CD4-positive, alpha-beta T cell (primary cell): ENCODE results near the gene ACTR1A. TPM values are rescaled to one million over a fixed set of nuclear protein-coding genes. Genes with fewer than 3 reads are reported as not detected.

Source experiments
- ATAC-seq: fragments of 200-7000 bp; cut with Tn5 transposase; one replicate; pipeline ENCODE4 v1.10.0; 2022; ENCODE audit warnings: mild to moderate bottlenecking; ENCODE audit not compliant: poor library complexity
- CTCF ChIA-PET: fragments of 350-600 bp; sonication (Branson Sonifier 250); formaldehyde crosslinking; loops from one replicate; lab custom pipeline; 2021; ENCODE audit warnings: antibody characterized with exemption, inconsistent platforms; lab: Charles Lee
- POLR2A ChIA-PET: fragments of 350-600 bp; sonication (Branson Sonifier 250); formaldehyde crosslinking; loops from one replicate; lab custom pipeline; 2021; ENCODE audit warnings: antibody characterized with exemption, inconsistent platforms; lab: Charles Lee
- DNase-seq, 14 experiments: peaks; one replicate each; pipeline ENCODE4 v3.0.0-alpha.2; 2013 to 2020; ENCODE audit warnings: mixed read lengths in 2 of 14
- H3K27ac ChIP-seq, 2 donors: one replicate each; pipeline versions ENCODE4 v1.5.1 to v1.7.0; 2013; ENCODE audit warnings: low read length in 2 of 2, low read depth in 1 of 2, mild to moderate bottlenecking in 1 of 2
- H3K27me3 ChIP-seq, 2 experiments: 1 replicate in 1 of 2; 2 replicates in 1 of 2; pipeline versions ENCODE4 v1.6.1 to v1.7.0; 2013; ENCODE audit warnings: low read length in 2 of 2, control low read depth in 1 of 2, mild to moderate bottlenecking in 1 of 2, moderate library complexity in 1 of 2; ENCODE audit not compliant: insufficient read depth in 2 of 2, control insufficient read depth in 1 of 2
- H3K36me3 ChIP-seq: one replicate; pipeline ENCODE4 v1.6.1; 2013; ENCODE audit warnings: low read length, control low read depth; ENCODE audit not compliant: insufficient read depth
- H3K4me1 ChIP-seq: one replicate; pipeline ENCODE4 v1.6.1; 2013; ENCODE audit warnings: low read length, control low read depth; ENCODE audit not compliant: insufficient read depth
- H3K4me3 ChIP-seq: one replicate; pipeline ENCODE4 v1.5.1; 2013; ENCODE audit warnings: mild to moderate bottlenecking, low read length, moderate library complexity
- H3K9me3 ChIP-seq, 2 experiments: 1 replicate in 1 of 2; 2 replicates in 1 of 2; pipeline versions ENCODE4 v1.6.1 to v1.7.0; 2013; ENCODE audit warnings: low read length in 2 of 2, mild to moderate bottlenecking in 2 of 2, control low read depth in 1 of 2, moderate library complexity in 1 of 2; ENCODE audit not compliant: control insufficient read depth in 1 of 2, insufficient read depth in 1 of 2
- H3K27ac Mint-ChIP-seq: one replicate; pipeline ENCODE4 v1.8.0; 2020; ENCODE audit warnings: mixed read lengths
- H3K27me3 Mint-ChIP-seq: one replicate; pipeline ENCODE4 v1.8.0; 2021; ENCODE audit warnings: mixed read lengths
- H3K36me3 Mint-ChIP-seq: one replicate; pipeline ENCODE4 v1.8.0; 2021; ENCODE audit warnings: low read depth, mixed read lengths
- H3K4me1 Mint-ChIP-seq: one replicate; pipeline ENCODE4 v1.8.0; 2021; ENCODE audit warnings: low read depth, mixed read lengths
- H3K4me3 Mint-ChIP-seq: one replicate; pipeline ENCODE4 v1.8.0; 2020; ENCODE audit warnings: mild to moderate bottlenecking, mixed read lengths
- H3K9me3 Mint-ChIP-seq: one replicate; pipeline ENCODE4 v1.8.0; 2020; ENCODE audit warnings: mixed read lengths
- intact Hi-C, 2 experiments: fragments of 100-400 bp; cut with DNase I in 1 of 2; cut with micrococcal nuclease in 1 of 2; formaldehyde crosslinking; loops; one replicate each; pipeline versions ENCODE4 v1.15.1 to v1.9.0; 2023 to 2025; cut with DNase I, micrococcal nuclease
- total RNA-seq, 174 experiments: library from RNA in 2 of 174; stranded (reverse) in 2 of 174; gene quantifications; one replicate each; pipeline ENCODE4 v1.2.3 and lab custom pipeline; 2021 to 2026
- TF ChIP-seq, protein P1 (sequence below): fragments of 200-600 bp; IDR thresholded peaks from one replicate; pipeline ENCODE4 v1.8.0; 2022; ENCODE audit warnings: antibody characterized with exemption, mild to moderate bottlenecking

ACTR1A gene
- total RNA-seq, 2 experiments from 2014 or later: 43.3 to 46.3 TPM

DNA sequence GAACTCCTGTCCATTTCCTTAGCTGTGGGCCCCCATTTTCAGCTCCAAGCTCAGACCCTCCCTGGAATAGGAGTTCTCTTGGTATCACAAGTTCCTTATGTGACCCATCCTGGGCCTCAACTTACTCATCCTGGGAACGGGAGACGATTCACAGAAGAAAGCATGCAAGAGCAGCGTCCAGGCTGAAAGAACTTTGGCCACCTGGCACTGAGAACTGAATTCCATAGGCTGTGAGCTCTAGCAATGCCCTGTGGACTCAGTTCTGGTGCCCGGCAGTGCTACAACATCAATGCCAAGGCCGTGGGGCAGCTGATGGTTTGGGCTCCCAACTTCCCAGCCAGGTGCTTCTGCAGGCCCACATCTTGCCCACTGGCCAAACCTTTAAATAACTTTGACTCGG lies 66.2 kb downstream of the ACTR1A start:
- peak overlapping the region; percentile 64 for H3K4me3 ChIP-seq
- no peaks in the 10 kb centered on the region for H3K9me3 Mint-ChIP-seq
- no peak for DNase-seq
- TF ChIP-seq, protein P1, sequence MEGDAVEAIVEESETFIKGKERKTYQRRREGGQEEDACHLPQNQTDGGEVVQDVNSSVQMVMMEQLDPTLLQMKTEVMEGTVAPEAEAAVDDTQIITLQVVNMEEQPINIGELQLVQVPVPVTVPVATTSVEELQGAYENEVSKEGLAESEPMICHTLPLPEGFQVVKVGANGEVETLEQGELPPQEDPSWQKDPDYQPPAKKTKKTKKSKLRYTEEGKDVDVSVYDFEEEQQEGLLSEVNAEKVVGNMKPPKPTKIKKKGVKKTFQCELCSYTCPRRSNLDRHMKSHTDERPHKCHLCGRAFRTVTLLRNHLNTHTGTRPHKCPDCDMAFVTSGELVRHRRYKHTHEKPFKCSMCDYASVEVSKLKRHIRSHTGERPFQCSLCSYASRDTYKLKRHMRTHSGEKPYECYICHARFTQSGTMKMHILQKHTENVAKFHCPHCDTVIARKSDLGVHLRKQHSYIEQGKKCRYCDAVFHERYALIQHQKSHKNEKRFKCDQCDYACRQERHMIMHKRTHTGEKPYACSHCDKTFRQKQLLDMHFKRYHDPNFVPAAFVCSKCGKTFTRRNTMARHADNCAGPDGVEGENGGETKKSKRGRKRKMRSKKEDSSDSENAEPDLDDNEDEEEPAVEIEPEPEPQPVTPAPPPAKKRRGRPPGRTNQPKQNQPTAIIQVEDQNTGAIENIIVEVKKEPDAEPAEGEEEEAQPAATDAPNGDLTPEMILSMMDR: no peak
- peak overlapping the region; percentile 92 for H3K27ac Mint-ChIP-seq
- intact Hi-C loops: no loop called here
- ChIA-PET POLR2A (interaction anchor here (0.7 to 5.9 kb wide), 8 partner anchors 14 to 450 kb away, joined by 3 to 131 read pairs (median 4); partner anchors contain the start of genes ACTR1A, C10orf95, FBXL15 and NFKB2), CTCF (interaction anchor here (0.7 to 1.3 kb wide), 3 partner anchors 13 to 207 kb away, joined by 3 to 4 read pairs (median 4); no protein-coding TSS in a partner anchor)
- peak overlapping the region; percentile 85 for H3K4me3 Mint-ChIP-seq
- no peak for ATAC-seq
- no peaks in the 10 kb centered on the region for H3K27me3 ChIP-seq
- no peaks in the 10 kb centered on the region for H3K27me3 Mint-ChIP-seq
- H3K4me1 Mint-ChIP-seq: peaks cover 64% of the 10 kb centered on the region
- H3K9me3 ChIP-seq: no peaks in the 10 kb centered on the region
- H3K4me1 ChIP-seq: peaks cover 67% of the 10 kb centered on the region
- peak overlapping the region in 1 of 2 donors; percentile 33 for H3K27ac ChIP-seq
- no peaks in the 10 kb centered on the region for H3K36me3 ChIP-seq
- H3K36me3 Mint-ChIP-seq: peaks cover 10% of the 10 kb centered on the region

- CTCF ChIA-PET: interaction anchor here (0.6 to 1.3 kb wide), 4 partner anchors 13 to 306 kb away, joined by 3 to 4 read pairs (median 3); no protein-coding TSS in a partner anchor
- Histone ChIP-seq H3K27ac (peak overlapping the region; percentile 59 to 71), H3K27me3 (no peaks in the 10 kb centered on the region), H3K4me3 (peak overlapping the region; percentile 64), H3K36me3 (peaks cover 1% of the 10 kb centered on the region), H3K4me1 (peaks cover 68% of the 10 kb centered on the region), H3K9me3 (no peaks in the 10 kb centered on the region)
- DNase-seq: peak in 4 of 14 experiments; percentile 36 to 52 (median 42)
- H3K36me3 Mint-ChIP-seq: peaks cover 10% of the 10 kb centered on the region
- POLR2A ChIA-PET: interaction anchor here (1.3 to 5.9 kb wide), 6 partner anchors 15 to 69 kb away, joined by 3 to 131 read pairs (median 9); partner anchors contain the start of genes ACTR1A, C10orf95, FBXL15 and NFKB2
- H3K9me3 Mint-ChIP-seq: no peaks in the 10 kb centered on the region
- ATAC-seq: peak; percentile 7
- H3K4me1 Mint-ChIP-seq: peaks cover 64% of the 10 kb centered on the region
- H3K27me3 Mint-ChIP-seq: no peaks in the 10 kb centered on the region
- intact Hi-C loops: no loop called here
- TF ChIP-seq, protein P1: no peak
- H3K4me3 Mint-ChIP-seq: peak overlapping the region; percentile 85
- H3K27ac Mint-ChIP-seq: peak overlapping the region; percentile 92
These were observed 66.8 kb downstream of the ACTR1A start for GRCh38 chr10:102435529-102436233.

DNA sequence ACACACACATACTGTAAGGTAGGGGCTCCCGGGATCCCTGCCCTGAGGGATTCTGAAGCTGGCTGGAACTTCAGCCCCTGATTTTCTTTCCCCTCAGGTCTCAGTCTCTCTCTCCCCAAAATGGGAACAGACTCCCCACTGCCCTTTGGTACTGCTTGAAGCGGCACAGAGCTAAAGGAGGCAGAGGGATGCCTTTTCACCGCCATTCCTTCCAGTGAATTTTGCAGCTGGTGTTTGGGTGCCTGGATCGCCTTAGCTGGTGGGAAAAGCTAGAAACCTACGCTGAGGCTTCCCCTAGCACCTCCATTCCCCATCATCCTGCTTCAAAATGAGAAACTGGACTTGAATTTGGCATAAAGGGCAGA lies 67.4 kb downstream of the ACTR1A start:
- Histone ChIP-seq H3K27ac (peak overlapping the region; percentile 59 to 71), H3K27me3 (no peaks in the 10 kb centered on the region), H3K36me3 (peaks cover 2% of the 10 kb centered on the region), H3K9me3 (no peaks in the 10 kb centered on the region), H3K4me3 (peak overlapping the region; percentile 64), H3K4me1 (peaks cover 68% of the 10 kb centered on the region)
- H3K27ac Mint-ChIP-seq: peak overlapping the region; percentile 92
- TF ChIP-seq, protein P1: no peak
- H3K27me3 Mint-ChIP-seq: no peaks in the 10 kb centered on the region
- peak overlapping the region; percentile 85 for H3K4me3 Mint-ChIP-seq
- DNase-seq (no peak), ATAC-seq (no peak)
- H3K9me3 Mint-ChIP-seq: no peaks in the 10 kb centered on the region
- peaks cover 64% of the 10 kb centered on the region for H3K4me1 Mint-ChIP-seq
- intact Hi-C loops: no loop called here
- CTCF ChIA-PET: interaction anchor here (0.6 to 1.3 kb wide), 3 partner anchors 36 to 305 kb away, joined by 3 read pairs; partner anchors contain the start of gene ACTR1A
- H3K36me3 Mint-ChIP-seq: peaks cover 10% of the 10 kb centered on the region
- POLR2A ChIA-PET: interaction anchor here (1.4 to 5.9 kb wide), 5 partner anchors 14 to 67 kb away, joined by 3 to 131 read pairs (median 13); partner anchors contain the start of genes ACTR1A, C10orf95, FBXL15 and NFKB2
